ENCODE results near the gene LCAT.
"Not testable (repeated sequence)": the region's sequence is repeated elsewhere in the genome, so short reads cannot be mapped to it uniquely, and the experiment has no call there.

The LCAT gene

DNA sequence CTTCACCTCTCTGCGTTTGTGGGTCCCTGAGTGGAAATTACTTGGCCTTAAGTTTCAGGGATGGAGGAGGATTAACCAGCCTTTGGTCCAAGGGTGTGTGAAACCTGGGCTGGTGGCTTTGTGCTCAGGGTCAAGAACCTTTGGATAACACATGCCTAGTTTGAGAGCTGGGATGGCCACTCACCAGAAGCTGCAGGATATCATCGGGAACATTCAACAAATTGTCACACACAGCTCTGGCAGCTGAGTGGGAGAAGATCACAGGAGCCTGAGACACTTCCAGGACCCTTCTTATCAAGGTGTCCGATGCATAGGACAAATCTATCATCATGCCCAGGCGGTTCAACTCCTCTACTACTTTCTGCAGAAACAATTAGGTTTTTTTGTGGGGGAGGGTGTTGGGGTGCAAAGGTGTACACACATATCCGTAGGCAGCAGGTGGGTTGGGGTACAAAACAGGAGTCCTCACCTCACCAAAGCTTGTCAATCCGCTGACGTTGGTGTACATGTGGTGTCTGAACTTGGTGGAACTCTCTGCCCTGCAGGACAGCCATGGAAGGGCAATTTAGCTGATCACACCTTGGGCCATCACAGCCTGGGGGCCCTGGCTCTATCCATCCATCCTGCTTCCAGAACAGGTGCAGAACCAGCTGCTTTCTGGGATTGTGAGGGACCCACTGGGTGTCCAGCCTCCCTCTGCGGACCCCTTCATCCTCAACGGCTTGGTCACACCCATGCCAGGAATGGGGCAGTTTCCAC lies 33.7 kb upstream of the LCAT start:
- H3K4me3 ChIP-seq (ENCODE audit: low read depth, low read length): no peak overlapping the region
- H3K9ac ChIP-seq (ENCODE audit: low read depth, low read length): no peak overlapping the region
- no peaks in the 10 kb centered on the region for H3K36me3 ChIP-seq (ENCODE audit: control insufficient read depth, insufficient read depth, low read length)
- no peaks in the 10 kb centered on the region for H3K9me3 ChIP-seq (ENCODE audit: control insufficient read depth, insufficient read depth, low read length)
- no peaks in the 10 kb centered on the region for H3K27me3 ChIP-seq (ENCODE audit: control insufficient read depth, insufficient read depth, low read length)
- H3K4me1 ChIP-seq (ENCODE audit: control insufficient read depth, insufficient read depth, low read length): no peaks in the 10 kb centered on the region

DNA sequence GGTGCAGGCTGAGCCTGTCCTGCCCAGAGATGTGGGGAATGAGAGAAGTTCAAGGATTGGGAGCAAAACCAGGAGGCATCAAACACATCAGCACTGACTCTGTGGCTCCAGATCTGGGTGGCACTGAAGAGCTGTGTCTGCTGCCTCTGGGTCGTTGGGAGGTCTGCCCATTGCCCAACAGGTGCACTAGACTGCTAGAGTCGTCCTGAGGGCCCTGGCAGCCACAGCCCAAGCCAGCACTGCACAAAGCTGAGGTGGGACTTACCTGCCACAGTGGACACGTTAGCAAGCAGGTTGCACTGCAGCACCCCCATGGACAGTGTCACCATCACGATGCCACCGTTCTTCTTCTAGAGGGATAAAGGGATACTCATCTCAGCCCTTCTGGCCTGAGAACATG lies 33.1 kb upstream of the LCAT start:
- Histone ChIP-seq H3K27me3 (ENCODE audit: control insufficient read depth, insufficient read depth, low read length) (no peaks in the 10 kb centered on the region), H3K36me3 (ENCODE audit: control insufficient read depth, insufficient read depth, low read length) (no peaks in the 10 kb centered on the region), H3K9ac (ENCODE audit: low read depth, low read length) (no peak overlapping the region), H3K4me1 (ENCODE audit: control insufficient read depth, insufficient read depth, low read length) (no peaks in the 10 kb centered on the region), H3K9me3 (ENCODE audit: control insufficient read depth, insufficient read depth, low read length) (no peaks in the 10 kb centered on the region), H3K4me3 (ENCODE audit: low read depth, low read length) (no peak overlapping the region)

DNA sequence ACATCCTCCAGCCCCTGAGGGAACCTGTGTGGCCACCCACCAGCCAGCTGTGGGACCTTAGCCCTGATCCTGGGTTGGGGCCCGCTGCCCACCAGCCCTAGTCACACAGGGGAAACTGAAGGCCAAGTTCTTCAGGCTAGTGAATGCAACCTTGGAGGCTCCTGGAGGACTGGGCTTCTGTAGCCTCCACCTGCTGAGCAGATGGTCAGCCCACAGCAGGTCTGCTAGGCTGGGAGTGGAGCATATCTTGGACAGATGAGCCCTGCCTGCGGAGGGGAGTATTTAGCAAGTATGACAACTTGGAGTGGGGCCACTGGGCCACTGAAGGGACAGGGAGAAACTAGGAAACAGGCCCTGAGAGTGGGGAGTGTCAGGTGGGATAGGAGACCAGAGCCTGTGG lies 32.3 kb upstream of the LCAT start:
- no peaks in the 10 kb centered on the region for H3K36me3 ChIP-seq (ENCODE audit: control insufficient read depth, insufficient read depth, low read length)

DNA sequence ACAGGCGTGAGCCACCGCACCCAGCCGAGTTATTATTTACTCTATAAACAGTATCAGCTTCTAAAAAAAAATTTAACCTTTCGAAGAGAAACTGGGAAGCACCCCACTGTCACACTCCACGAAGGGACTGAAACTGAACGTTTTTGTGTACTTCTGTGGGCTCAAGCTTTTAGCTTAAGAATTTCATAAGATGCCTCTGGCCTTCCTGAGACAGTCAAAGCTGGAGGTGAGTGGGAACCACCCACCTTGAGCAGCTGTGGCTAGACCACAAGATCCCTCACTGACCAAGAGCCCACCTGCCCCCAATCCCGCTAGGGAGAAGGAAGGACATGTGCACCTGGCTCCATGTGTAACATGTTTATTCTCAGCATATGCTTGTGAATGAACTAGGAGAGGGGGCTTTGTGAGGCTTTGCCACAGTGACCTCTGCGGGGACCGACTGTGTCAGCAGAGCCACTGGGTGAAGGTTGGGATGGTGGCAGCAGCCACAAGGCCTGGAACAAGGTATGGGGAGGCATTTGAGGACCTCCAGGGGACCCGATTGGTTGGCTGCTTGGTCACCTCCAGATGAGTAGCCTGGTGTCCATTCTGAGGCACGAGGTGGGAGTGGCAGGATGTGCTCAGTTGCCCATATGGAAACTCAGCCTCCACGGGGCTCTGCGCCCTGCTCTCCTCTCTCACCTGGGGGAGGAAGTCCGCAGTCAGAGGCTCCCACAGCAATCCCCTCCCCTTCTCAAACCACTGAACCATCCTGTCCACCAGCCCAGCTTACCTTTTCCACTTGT lies 31.6 kb upstream of the LCAT start:
- H3K9ac ChIP-seq (ENCODE audit: low read depth, low read length): no peak overlapping the region

More for the DNA sequence above, 32.3 kb upstream of the LCAT start:
- Histone ChIP-seq H3K4me1 (ENCODE audit: control insufficient read depth, insufficient read depth, low read length) (no peaks in the 10 kb centered on the region), H3K27me3 (ENCODE audit: control insufficient read depth, insufficient read depth, low read length) (no peaks in the 10 kb centered on the region), H3K9ac (ENCODE audit: low read depth, low read length) (no peak overlapping the region), H3K4me3 (ENCODE audit: low read depth, low read length) (no peak overlapping the region), H3K9me3 (ENCODE audit: control insufficient read depth, insufficient read depth, low read length) (no peaks in the 10 kb centered on the region)

DNA sequence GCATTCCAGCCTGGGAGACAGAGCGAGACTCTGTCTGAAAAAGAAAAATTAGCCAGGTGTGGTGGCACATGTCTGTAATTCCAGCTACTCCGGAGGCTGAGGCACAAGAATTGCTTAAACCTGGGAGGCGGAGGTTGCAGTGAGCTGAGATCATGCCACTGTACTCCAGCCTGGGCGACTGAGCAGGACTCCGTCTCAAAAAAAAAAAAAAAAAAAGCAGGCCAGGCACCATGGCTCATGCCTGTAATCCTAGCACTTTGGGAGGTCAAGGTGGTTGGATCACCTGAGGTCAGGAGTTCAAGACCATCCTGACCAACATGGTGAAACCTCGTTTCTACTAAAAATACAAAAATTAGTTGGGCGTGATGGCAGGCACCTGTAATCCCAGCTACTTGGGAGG lies 28.4 kb upstream of the LCAT start:
- H3K4me1 ChIP-seq (ENCODE audit: control insufficient read depth, insufficient read depth, low read length); H3K9ac ChIP-seq (ENCODE audit: low read depth, low read length); H3K36me3 ChIP-seq (ENCODE audit: control insufficient read depth, insufficient read depth, low read length); H3K9me3 ChIP-seq (ENCODE audit: control insufficient read depth, insufficient read depth, low read length); H3K27me3 ChIP-seq (ENCODE audit: control insufficient read depth, insufficient read depth, low read length); H3K4me3 ChIP-seq (ENCODE audit: low read depth, low read length): not testable (repeated sequence)

More for the DNA sequence above, 31.6 kb upstream of the LCAT start:
- Histone ChIP-seq H3K27me3 (ENCODE audit: control insufficient read depth, insufficient read depth, low read length) (no peaks in the 10 kb centered on the region), H3K4me3 (ENCODE audit: low read depth, low read length) (no peak overlapping the region), H3K4me1 (ENCODE audit: control insufficient read depth, insufficient read depth, low read length) (no peaks in the 10 kb centered on the region), H3K9me3 (ENCODE audit: control insufficient read depth, insufficient read depth, low read length) (no peaks in the 10 kb centered on the region), H3K36me3 (ENCODE audit: control insufficient read depth, insufficient read depth, low read length) (no peaks in the 10 kb centered on the region)

DNA sequence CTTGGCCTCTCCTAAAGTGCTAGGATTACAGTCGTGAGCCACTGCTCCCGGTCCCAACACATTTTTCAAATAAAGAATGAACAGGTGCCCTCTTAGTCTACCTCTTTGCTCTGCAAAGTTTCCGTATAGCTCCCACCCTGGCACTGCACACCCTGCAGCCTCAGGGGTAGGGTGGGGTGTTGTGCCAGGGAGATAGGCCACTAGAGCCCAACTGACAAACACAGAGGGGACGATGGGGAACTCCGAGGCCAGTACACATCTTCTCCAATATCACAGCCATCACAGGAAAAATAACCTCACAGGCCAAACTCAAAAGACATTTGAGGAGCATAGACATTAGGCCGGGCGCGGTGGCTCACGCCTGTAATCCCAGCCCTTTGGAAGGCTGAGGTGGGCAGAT lies 27.2 kb upstream of the LCAT start:
- peaks cover 2% of the 10 kb centered on the region for H3K36me3 ChIP-seq (ENCODE audit: control insufficient read depth, insufficient read depth, low read length)
- peaks cover 3% of the 10 kb centered on the region for H3K27me3 ChIP-seq (ENCODE audit: control insufficient read depth, insufficient read depth, low read length)
- H3K9me3 ChIP-seq (ENCODE audit: control insufficient read depth, insufficient read depth, low read length): no peaks in the 10 kb centered on the region
- H3K4me3 ChIP-seq (ENCODE audit: low read depth, low read length): no peak overlapping the region
- peaks cover 13% of the 10 kb centered on the region for H3K4me1 ChIP-seq (ENCODE audit: control insufficient read depth, insufficient read depth, low read length)
- H3K9ac ChIP-seq (ENCODE audit: low read depth, low read length): no peak overlapping the region

DNA sequence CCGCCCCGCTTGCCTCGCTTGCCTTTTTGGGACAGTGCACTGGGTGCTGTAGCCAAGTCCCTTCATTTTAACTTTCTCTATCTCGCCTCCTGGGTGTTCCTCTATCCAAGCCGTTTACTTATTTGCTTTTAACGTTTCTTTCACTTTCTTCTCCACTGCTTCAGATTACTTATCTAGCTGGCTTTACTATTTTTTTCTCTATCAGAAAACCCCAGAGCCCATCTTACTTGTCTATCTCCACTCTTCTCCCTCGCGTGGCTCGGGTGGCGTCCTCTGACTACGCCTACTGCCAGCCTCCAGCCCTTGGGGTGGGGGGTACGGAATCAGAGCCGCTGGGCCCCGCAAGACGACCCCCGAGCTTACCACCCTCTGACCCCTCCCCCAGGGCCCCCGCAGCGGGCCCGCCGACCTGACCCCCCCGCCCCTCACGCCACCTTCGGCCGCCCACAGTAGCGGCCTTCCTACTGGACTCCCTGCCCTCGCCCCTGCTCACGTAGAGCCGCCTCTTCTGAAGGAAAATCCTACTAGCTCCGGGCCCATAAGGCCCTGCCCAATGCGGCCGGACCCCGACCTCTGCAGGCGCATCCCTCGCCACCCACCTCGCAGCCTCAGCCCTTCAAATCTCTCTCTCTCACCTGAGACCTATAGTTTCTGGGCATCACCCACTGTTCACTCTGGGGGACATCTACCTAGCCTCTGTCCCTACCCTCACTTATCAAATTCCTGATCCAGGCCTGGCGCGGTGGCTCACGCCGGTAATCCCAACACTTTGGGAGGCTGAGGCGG lies 25.5 kb upstream of the LCAT start:
- Histone ChIP-seq H3K4me3 (ENCODE audit: low read depth, low read length) (peak overlapping the region; percentile 67), H3K9me3 (ENCODE audit: control insufficient read depth, insufficient read depth, low read length) (no peaks in the 10 kb centered on the region), H3K27me3 (ENCODE audit: control insufficient read depth, insufficient read depth, low read length) (peaks cover 3% of the 10 kb centered on the region), H3K9ac (ENCODE audit: low read depth, low read length) (no peak overlapping the region), H3K36me3 (ENCODE audit: control insufficient read depth, insufficient read depth, low read length) (peaks cover 4% of the 10 kb centered on the region), H3K4me1 (ENCODE audit: control insufficient read depth, insufficient read depth, low read length) (peaks cover 15% of the 10 kb centered on the region)

DNA sequence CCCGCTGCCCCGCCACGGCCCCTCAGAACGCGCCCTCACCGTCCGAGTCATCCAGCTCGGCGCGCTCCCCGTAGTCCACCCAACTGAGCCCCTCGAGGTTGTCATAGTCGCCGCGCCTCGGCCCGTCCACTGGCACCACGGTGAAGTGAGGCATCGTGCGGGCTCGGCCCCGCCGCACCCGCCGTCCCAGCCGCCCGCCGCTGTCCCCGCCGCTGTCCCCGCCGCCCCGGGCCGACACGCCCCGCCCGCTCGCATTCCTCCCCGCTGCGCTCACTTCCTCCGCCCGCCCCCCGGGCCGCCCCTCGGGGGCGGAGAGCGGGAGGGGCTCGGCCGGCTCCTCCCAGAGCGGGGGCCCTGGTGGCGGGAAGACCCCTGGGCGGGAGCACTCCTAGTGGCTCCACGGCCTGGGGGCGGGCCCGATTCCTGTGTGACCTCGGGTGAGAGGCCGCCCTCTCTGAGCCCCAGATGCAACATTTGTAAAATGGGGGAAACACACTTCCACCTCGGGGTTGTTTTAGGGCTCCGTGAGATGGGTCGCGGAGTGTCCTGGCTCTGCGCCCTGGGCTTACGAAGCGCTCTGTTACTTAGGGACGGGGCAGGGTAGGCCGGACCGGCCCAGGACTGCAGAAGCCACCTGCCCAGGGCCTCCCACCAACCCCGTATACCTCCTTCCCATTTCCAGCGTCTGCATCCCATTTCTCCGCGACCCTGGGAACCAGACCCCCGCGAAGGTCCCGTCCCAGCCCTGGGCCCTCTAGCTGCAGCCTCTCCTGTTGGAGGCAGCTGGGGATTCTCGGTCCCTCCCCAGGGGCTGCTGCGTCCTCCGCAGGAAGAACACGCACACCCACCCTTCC lies 24.7 kb upstream of the LCAT start, which contains the start of gene SLC12A4:
TSS of gene SLC12A4 (minus strand) at position 238 of the 854 bp plus-strand sequence. CDS start at position 154, 84 bp downstream.
- peak within 1 kb of the TSS; percentile 79 for H3K9ac ChIP-seq (ENCODE audit: low read depth, low read length)
- H3K27me3 ChIP-seq (ENCODE audit: control insufficient read depth, insufficient read depth, low read length): peaks cover 3% of the 10 kb centered on the region

DNA sequence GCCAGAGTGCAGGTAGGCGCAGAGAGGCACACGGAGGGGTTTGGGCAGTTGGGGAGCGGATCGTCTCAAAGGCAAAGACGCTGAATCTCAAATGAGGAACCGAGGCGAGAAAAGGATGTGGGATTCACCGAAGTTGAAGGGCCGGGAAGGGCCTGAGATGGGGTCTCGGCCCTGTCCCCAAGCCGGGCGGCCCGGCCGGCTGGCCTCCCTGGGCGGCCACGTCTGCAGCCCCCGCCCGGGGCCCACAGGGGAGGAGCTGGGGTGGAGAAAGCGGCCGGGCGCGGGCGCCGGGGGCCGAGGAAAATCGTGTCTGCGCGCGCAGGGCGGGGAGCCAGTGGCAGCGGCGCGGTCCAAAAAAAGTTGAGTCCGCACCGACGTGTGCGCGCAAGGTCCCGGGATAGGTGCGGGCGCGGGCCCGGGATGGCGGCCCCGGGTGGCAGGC lies 24.1 kb upstream of the LCAT start:
- Histone ChIP-seq H3K9me3 (ENCODE audit: control insufficient read depth, insufficient read depth, low read length) (no peaks in the 10 kb centered on the region), H3K27me3 (ENCODE audit: control insufficient read depth, insufficient read depth, low read length) (peaks cover 3% of the 10 kb centered on the region), H3K36me3 (ENCODE audit: control insufficient read depth, insufficient read depth, low read length) (peaks cover 4% of the 10 kb centered on the region), H3K4me1 (ENCODE audit: control insufficient read depth, insufficient read depth, low read length) (peaks cover 15% of the 10 kb centered on the region), H3K4me3 (ENCODE audit: low read depth, low read length) (peak overlapping the region; percentile 88), H3K9ac (ENCODE audit: low read depth, low read length) (peak overlapping the region; percentile 79)

More for the DNA sequence above, 24.7 kb upstream of the LCAT start, which contains the start of gene SLC12A4:
- peaks cover 4% of the 10 kb centered on the region for H3K36me3 ChIP-seq (ENCODE audit: control insufficient read depth, insufficient read depth, low read length)
- H3K9me3 ChIP-seq (ENCODE audit: control insufficient read depth, insufficient read depth, low read length): no peaks in the 10 kb centered on the region
- peaks cover 15% of the 10 kb centered on the region for H3K4me1 ChIP-seq (ENCODE audit: control insufficient read depth, insufficient read depth, low read length)
- peak within 1 kb of the TSS; percentile 88 for H3K4me3 ChIP-seq (ENCODE audit: low read depth, low read length)

DNA sequence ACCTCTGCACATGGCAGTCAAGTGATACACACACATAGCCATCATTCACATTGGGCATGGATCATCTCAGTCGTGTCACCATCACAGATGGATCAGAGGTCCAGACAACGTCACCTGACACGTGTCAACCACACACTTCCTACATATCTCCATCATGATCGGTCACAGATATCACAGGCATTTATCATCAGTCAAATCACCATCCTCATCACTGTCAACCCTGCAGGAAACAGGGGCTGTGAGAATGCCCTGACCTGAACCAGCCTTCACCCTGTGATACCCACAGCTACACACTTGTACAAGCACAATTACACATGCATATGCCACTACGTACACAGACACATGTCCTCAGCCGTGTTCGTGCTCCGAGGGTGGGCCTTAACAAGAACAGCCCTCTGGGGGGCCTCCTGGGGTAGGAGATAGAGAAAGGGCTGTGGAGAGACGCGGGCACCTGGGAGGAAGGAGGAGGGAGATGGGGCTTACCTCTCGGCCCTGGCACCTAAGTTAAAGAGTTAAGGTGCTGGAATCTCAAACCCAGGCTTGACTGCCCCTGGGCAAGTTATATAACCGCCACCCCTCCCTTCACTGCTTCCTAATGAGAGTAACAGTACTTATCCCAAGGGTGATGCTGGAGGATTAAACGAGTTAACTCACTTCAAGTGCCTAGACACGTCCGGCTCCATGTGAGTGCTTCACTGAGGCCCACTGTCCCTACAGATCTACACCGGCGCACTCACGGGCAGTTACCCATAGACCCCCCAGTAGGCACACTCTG lies 23.4 kb upstream of the LCAT start:
- Histone ChIP-seq H3K9ac (ENCODE audit: low read depth, low read length) (peak overlapping the region; percentile 79), H3K9me3 (ENCODE audit: control insufficient read depth, insufficient read depth, low read length) (no peaks in the 10 kb centered on the region), H3K4me1 (ENCODE audit: control insufficient read depth, insufficient read depth, low read length) (peaks cover 15% of the 10 kb centered on the region), H3K4me3 (ENCODE audit: low read depth, low read length) (peak overlapping the region; percentile 88), H3K27me3 (ENCODE audit: control insufficient read depth, insufficient read depth, low read length) (peaks cover 3% of the 10 kb centered on the region), H3K36me3 (ENCODE audit: control insufficient read depth, insufficient read depth, low read length) (peaks cover 8% of the 10 kb centered on the region)
